Measurements from ENCODE around the gene SETD7.

SETD7 gene

GRCh38 chr4:139503622-139504166, 52.3 kb downstream of the SETD7 start:
- TF ChIP-seq SNAI2 (CRISPR knock-in tag; IDR thresholded peaks at IDR 0.05) (no peak), PPARA (CRISPR knock-in tag; IDR thresholded peaks at IDR 0.05; ENCODE audit: borderline replicate concordance) (no peak), TOX (CRISPR knock-in tag; IDR thresholded peaks at IDR 0.05; ENCODE audit: borderline replicate concordance) (no peak), RARB (CRISPR knock-in tag; IDR thresholded peaks at IDR 0.05) (no peak), TCF4 (CRISPR knock-in tag; IDR thresholded peaks at IDR 0.05; ENCODE audit: borderline replicate concordance) (no peak), ZNF70 (CRISPR knock-in tag; IDR thresholded peaks at IDR 0.05) (no peak), BACH2 (CRISPR knock-in tag; IDR thresholded peaks at IDR 0.05; ENCODE audit: borderline replicate concordance) (no peak), ESRRG (CRISPR knock-in tag; IDR thresholded peaks at IDR 0.05) (no peak), ISL1 (CRISPR knock-in tag; IDR thresholded peaks at IDR 0.05) (no peak), CSRNP3 (CRISPR knock-in tag; IDR thresholded peaks at IDR 0.05) (no peak), POU6F1 (CRISPR knock-in tag; IDR thresholded peaks at IDR 0.05; ENCODE audit: borderline replicate concordance, low read depth) (no peak), ARNTL (CRISPR knock-in tag; IDR thresholded peaks at IDR 0.05; ENCODE audit: borderline replicate concordance, low read depth) (no peak), ZC3H10 (CRISPR knock-in tag; IDR thresholded peaks at IDR 0.05) (no peak), CREB5 (CRISPR knock-in tag; IDR thresholded peaks at IDR 0.05; ENCODE audit: low read depth) (no peak), GLIS3 (CRISPR knock-in tag; IDR thresholded peaks at IDR 0.05) (no peak), ZFP30 (CRISPR knock-in tag; IDR thresholded peaks at IDR 0.05) (no peak), ZFP3 (CRISPR knock-in tag; IDR thresholded peaks at IDR 0.05) (no peak), ZNF8 (CRISPR knock-in tag; IDR thresholded peaks at IDR 0.05) (no peak)
- no peak for ATAC-seq

GRCh38 chr4:139501927-139502899, 53.8 kb downstream of the SETD7 start:
- TF ChIP-seq PPARA (CRISPR knock-in tag; IDR thresholded peaks at IDR 0.05; ENCODE audit: borderline replicate concordance) (no peak), ZC3H10 (CRISPR knock-in tag; IDR thresholded peaks at IDR 0.05) (no peak)
- no peak; the same call in 2 of the 3 replicates for ATAC-seq

GRCh38 chr4:139501527-139501926, 54.5 kb downstream of the SETD7 start:
- TF ChIP-seq POU6F1 (CRISPR knock-in tag; IDR thresholded peaks at IDR 0.05; ENCODE audit: borderline replicate concordance, low read depth): no peak
- no peak for TF ChIP-seq ZNF70 (CRISPR knock-in tag; IDR thresholded peaks at IDR 0.05)
- TF ChIP-seq ZFP3 (CRISPR knock-in tag; IDR thresholded peaks at IDR 0.05): no peak
- no peak for TF ChIP-seq ARNTL (CRISPR knock-in tag; IDR thresholded peaks at IDR 0.05; ENCODE audit: borderline replicate concordance, low read depth)
- no peak for TF ChIP-seq TSHZ2 (CRISPR knock-in tag; IDR thresholded peaks at IDR 0.05)
- TF ChIP-seq ZNF565 (CRISPR knock-in tag; conservative IDR thresholded peaks at IDR 0.05; ENCODE audit: low read depth): no peak
- TF ChIP-seq ESRRG (CRISPR knock-in tag; IDR thresholded peaks at IDR 0.05): no peak
- no peak for TF ChIP-seq RARB (CRISPR knock-in tag; IDR thresholded peaks at IDR 0.05)
- TF ChIP-seq ZC3H10 (CRISPR knock-in tag; IDR thresholded peaks at IDR 0.05): no peak
- no peak for TF ChIP-seq CSRNP3 (CRISPR knock-in tag; IDR thresholded peaks at IDR 0.05)
- TF ChIP-seq GLIS3 (CRISPR knock-in tag; IDR thresholded peaks at IDR 0.05): no peak
- no peak for TF ChIP-seq ZFP30 (CRISPR knock-in tag; IDR thresholded peaks at IDR 0.05)

More at GRCh38 chr4:139501527-139501926, 54.5 kb downstream of the SETD7 start:
- no peak for ATAC-seq
